SH-SY5Y (cell line): ENCODE results near the gene PDHB.

Experiments used
- GATA2 ChIP-seq: IDR thresholded peaks from 2 replicates; pipeline ENCODE4 v1.6.1; 2011; ENCODE audit warnings: mild to moderate bottlenecking, low read depth, low read length
- GATA3 ChIP-seq: IDR thresholded peaks from 2 replicates; pipeline ENCODE4 v1.6.1; 2011; ENCODE audit warnings: low read depth, mild to moderate bottlenecking, low read length, moderate library complexity

PDHB gene

DNA sequence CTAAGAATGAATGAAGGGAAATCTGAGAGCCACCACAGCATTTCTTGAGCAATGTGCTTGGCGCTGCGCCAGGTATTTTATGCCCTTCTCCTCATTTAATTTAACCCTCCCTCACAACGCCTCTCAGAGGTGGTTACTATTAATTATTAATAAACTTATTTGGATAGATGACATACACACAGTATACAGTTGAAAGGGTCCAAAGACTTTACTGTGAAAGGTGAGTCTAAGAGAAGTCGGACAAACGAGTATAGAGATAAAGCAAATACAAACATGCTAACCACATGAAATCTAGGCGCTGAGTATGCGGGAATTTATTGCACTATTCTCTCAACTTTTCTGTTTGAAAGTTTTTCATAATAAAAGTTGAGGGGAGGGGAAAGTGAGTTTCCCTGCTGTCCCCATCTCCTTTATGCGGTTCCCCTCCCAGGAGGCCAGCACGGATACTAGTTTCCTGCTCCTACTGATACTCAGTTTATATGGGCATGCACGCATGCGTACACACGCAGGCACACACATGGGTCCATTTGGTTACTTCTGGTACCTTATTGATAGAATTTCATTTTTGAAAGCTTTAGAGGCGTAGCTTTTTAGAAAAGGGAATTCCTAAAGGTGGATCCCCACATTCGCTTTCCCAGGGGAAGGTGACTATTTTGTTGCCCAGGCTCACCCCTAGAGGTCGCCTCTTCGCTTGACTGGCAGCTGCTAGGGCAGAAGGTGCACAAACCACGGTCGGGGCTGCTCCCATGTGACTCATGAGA is 29.7 kb upstream of the PDHB start:
- no peak for TF ChIP-seq GATA3
- no peak for TF ChIP-seq GATA2

DNA sequence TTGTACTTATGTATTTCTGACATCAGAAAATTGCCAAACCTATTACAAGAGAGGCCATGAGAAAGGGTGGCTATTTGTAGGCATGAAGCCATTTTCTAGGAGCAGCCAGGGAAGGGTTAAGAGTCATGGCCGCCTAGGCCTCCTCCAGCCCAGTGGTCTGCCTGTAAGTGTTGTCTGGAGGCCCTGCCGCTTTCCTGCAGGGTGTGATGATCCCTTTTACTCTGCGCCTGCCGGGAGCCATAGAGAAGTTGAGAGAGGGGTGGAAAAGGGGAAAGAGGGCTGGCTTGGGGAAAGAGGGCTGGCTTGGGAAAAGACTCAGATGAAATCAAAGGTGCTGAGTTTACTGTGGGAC is 29.2 kb upstream of the PDHB start:
- TF ChIP-seq GATA2 = no peak

DNA sequence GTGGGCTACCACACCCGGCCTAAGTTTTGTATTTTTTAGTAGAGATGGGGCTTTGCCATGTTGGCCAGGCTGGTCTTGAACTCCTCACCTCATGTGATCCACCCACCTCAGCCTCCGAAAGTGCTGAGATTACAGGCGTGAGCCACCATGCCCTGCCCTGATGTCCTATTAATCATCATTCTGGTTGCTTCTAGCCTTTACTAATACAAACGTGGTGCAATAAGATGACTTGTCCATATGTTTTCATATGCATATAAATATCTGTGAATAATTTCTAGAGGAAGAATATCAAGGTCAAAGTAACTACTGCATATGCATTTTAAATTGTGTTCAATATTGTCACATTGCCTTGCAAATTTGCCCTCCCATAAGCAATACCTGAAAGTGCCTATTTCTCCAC is 25.5 kb upstream of the PDHB start:
- TF ChIP-seq GATA3 (no peak), GATA2 (no peak)

DNA sequence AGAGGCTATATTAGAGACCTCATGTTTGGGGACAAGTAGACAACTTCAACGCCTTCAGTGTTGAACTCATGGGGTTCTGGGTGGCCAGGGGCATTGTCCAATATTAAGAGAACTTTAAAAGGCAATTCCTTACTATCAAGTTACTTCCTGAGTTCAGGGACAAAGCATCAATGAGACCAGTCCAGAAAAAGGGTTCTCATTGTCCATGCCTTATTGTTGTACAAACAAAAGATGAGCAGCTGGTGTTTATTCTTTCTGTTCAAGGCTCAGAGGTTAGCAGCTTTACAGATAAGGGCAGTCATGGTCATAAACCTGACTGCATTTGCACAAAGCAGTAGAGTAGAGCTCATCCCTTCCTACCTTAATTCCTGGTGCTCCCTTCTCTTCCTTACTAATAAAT is 18.5 kb upstream of the PDHB start:
- TF ChIP-seq GATA3 = no peak
- no peak for TF ChIP-seq GATA2

DNA sequence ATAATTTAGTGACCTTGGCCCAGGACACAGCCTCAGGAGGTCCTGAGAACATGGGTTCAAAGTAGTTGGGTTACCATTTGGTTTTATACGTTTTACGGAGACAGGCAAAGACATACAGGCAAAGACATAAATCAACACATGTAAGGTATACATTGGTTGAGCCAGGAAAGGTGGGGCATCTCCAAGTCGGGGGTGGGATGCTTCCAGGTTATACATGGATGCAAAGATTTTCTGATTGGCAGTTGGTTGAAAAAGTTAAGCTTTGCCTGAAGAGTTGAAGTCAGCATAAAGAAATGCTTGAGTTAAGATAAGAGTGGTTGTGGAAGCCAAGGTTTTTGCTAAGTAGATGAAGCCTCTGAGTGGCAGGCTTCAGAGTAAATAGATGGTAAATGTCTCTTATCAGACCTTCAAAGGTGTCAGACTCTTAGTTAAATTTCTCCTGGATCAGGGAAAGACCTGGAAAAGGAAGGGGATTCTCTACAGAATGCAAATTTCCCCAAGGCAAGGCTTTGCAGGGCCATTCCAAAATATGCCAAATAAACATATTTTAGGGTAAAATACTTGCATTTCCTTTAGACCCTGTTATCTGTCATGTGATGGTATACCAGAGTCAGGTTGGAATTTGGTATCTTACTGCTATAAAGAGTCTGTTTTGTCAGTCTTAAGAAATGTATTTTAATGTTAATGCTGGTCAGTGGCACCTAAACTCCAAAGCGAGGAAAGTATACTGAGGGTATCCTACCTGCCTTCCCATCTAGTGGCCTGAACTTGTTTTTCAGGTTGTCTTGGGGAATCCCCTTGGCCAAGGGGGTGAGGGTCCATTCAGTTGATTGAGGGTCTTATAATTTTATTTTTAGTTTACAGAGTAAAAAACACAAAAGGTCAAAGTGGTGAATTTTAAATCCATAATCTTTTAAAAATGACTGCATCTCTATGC is 8.2 kb upstream of the PDHB start:
- TF ChIP-seq GATA2 (no peak), GATA3 (no peak)

DNA sequence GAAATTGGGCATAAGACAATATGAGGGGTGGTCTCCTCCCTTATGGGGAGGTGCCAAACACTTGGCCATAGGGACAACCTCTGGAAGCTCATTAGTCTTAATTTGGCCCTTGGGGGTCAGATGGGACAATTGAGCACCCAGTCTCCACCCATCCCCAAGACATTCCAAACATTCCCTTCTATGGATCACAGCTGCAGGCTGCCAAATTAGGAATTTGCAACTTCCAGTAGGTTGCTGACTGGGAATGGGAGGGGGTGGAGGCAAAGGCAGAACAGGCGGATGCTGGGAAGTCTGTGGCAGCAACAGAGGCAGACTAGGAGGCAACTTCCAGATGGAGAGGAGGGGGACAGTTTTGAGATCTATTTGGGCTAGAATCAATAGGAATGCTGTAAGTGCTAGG is 1.4 kb upstream of the PDHB start:
- TF ChIP-seq GATA3 (no peak), GATA2 (no peak)

DNA sequence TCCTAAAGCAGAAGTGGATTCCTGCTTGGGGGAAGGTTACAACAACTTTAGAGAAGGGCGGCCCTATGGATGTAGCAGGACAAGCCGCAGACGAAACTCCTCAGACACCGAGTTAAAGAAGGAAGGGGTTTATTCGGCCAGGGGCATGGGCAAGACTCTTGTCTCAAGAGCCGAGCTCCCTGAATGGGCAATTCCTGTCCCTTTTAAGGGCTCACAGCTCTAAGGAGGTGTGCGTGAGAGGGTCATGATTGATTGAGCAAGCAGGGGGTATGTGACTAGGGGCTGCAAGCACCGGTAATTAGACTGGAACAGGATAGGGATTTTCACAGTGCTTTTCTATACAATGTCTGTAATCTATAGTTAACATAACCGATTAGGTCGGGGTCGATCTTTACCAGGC is 879 bp upstream of the PDHB start:
- TF ChIP-seq GATA3 (no peak), GATA2 (no peak)

DNA sequence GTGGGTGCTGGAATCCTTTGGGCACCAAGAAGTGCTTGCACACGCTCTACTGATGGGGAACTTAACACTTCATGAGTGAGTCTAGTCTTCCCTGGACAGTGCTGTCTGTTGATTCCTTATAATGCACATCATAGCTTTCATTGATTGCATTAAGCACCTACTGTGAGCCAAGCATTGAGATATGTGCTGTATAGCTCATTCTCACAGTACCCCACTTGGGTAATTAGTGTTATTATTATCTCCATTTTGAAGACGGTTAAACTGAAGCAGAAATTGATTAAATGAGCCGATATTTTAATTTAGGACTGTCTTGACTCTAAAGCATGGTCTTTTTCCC is 504 bp upstream of the PDHB start:
- no peak for TF ChIP-seq GATA2
- TF ChIP-seq GATA3 = no peak

DNA sequence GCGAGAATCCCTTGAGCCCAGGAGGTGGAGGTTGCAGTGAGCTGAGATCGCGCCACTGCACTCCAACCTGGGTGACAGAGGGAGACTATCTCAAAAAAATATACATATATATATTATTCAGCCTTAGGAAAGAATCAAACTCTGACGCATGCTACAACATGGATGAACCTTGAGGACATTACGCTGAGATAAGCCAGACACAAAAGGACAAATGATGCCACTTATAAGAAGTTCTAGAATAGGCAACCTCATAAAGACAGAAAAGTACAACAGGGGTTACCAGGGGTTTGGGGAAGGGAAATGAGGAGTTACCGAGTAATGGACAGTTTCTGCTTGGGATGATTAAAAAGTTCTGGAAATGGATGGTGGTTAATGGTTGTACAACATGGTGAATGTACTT is 727 bp downstream of the PDHB start:
- TF ChIP-seq GATA3 (no peak), GATA2 (no peak)

DNA sequence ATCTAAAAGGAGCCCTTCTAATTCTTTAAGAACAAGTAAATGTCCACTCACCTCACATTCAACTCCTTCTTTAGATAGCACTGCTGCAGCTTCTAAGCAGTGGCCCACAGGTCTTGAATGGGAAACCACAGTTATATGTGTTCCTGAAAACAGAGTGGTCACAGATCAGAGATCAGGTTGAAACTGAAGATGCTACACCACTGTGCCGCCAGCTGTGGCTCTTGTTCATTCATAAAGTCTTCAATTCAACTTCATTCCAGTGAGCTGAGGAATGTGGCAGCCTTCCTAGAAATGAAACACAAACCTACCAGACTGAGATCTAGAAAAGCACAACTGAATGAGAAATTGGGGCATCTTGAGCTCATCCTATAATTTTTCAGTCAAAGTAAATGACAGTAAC is 4.0 kb downstream of the PDHB start:
- TF ChIP-seq GATA2 (no peak), GATA3 (no peak)

DNA sequence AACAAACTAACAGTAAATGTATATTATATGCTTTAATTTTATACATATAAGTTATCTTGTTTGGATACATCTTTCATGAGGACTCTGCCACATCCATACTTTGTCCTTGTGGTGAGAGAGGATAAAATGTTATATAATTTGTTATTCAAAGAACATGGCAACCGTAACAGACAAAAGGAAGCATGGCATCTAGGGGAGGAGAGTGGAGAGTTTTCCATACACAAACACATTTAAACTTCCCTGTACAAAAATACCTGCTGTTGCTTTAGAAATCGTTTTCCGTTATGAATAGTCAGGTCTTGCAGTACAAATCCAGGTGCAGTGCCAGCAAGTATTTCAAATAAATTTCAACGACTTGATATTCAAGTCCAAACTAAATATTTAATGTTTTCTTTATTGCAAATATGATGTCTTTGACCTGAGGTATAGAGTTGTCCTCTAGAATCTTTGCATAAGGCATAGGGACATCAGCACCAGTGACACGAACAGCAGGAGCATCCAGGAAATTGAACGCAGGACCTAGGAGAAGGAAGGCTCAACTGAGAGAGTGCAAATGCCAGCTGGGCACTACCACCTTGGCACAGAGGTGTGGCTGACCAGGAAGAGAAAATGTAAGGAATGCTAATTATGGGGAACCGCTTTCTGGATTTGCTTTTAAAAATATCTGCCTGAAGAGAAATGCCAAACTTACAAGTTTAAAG is 5.8 kb downstream of the PDHB start:
- TF ChIP-seq GATA2 = no peak
- no peak for TF ChIP-seq GATA3

DNA sequence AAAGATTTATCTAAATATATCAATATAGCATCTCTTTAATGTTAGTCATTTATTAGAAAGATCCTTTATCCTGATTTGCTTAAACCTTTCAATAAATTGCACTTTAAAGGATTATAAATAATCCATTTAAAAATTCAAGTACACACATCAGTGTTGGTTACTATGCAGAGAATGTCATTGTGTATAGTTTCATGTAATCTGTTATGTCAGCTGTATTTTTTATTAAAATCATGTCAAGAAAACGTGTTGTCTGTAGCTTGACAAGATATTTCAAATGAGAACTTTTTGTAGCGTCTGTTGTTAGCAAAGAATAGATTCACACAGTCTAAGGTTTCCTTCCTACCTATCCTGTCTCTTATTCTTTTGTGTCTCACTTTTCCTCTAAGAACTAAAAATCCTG is 7.8 kb downstream of the PDHB start:
- TF ChIP-seq GATA2 (no peak), GATA3 (no peak)

DNA sequence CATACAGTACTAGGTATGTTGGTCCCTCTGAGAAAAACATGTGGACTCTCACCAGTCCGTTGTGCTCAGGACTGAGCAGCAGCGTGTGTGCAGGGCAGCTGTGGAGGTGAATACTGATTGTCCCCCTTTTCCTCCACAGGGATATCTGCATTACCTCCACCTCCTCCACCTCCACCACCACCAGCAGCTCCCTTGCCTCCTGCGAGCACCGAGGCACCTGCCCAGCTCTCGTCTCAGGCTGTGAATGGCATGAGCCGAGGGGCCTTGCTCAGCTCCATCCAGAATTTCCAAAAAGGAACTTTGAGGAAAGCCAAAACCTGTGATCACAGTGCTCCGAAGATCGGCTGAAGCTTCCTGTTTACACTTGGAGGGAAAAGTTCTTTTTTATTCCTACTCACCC is 9.0 kb downstream of the PDHB start:
- TF ChIP-seq GATA3 = no peak
- TF ChIP-seq GATA2 = no peak

DNA sequence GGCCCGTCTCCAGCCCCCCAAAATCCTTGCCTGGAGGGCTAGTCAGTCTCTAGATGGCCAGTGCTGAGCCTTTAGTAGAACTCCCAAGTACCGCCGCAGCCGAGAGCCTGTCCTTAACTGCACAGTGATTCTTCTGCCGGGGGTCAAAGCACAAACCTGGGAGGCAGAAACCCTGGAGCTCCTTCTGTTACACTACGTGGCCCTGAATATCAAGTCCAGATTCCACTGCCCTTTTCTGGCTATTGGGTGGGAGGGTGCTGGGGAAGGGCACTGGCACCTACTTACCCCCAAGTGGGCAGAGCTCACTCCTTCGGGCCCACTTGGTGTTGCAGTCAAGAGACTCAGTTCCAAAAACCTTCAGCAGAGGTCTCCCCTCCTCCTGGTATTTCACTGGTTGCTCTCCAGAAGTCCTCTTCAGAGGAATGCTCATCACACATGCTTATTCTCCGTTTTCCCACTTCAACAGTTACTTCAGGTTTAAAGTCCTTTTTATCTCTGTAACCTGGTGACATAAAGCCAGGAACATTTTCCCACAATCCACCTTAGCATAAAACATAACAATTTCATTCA is 10.8 kb downstream of the PDHB start:
- no peak for TF ChIP-seq GATA3
- no peak for TF ChIP-seq GATA2
